Spleen (tissue), 11 donors: ENCODE results near the gene ALKBH5. TPM values are rescaled to one million over a fixed set of nuclear protein-coding genes. Genes with fewer than 3 reads are reported as not detected.

Experiments used
- DNase-seq: peaks from one replicate; pipeline ENCODE4 v3.0.0-alpha.2; 2020
- H3K27ac ChIP-seq, 8 donors: fragments of 200-600 bp; sonication (generic) in 7 of 8; 1 replicate in 4 of 8; 2 replicates in 4 of 8; pipeline versions ENCODE4 v1.5.0 to v1.8.0; 2016 to 2021; ENCODE audit warnings: inconsistent platforms in 4 of 8, mild to moderate bottlenecking in 4 of 8, moderate library complexity in 1 of 8
- H3K27me3 ChIP-seq, 7 donors: fragments of 200-600 bp; sonication (generic) in 6 of 7; replicated peaks in 1 of 7; 1 replicate in 4 of 7; 2 replicates in 3 of 7; pipeline versions ENCODE4 v1.5.0 to v1.8.0; 2016 to 2021; ENCODE audit warnings: inconsistent platforms in 3 of 7, mild to moderate bottlenecking in 1 of 7
- H3K36me3 ChIP-seq, 6 donors: fragments of 200-600 bp; sonication (generic) in 5 of 6; 1 replicate in 4 of 6; 2 replicates in 2 of 6; pipeline versions ENCODE4 v1.5.0 to v1.8.0; 2016 to 2021; ENCODE audit warnings: inconsistent platforms in 2 of 6
- H3K4me1 ChIP-seq, 6 donors: fragments of 200-600 bp; sonication (generic) in 5 of 6; 1 replicate in 3 of 6; 2 replicates in 3 of 6; pipeline versions ENCODE4 v1.5.0 to v1.8.0; 2016 to 2021; ENCODE audit warnings: inconsistent platforms in 3 of 6
- H3K4me3 ChIP-seq, 8 donors: fragments of 200-600 bp; sonication (generic) in 7 of 8; 1 replicate in 4 of 8; 2 replicates in 4 of 8; pipeline versions ENCODE4 v1.5.0 to v1.8.0; 2016 to 2021; ENCODE audit warnings: inconsistent platforms in 4 of 8, mild to moderate bottlenecking in 4 of 8, moderate library complexity in 2 of 8
- H3K9me3 ChIP-seq, 8 donors: fragments of 200-600 bp; sonication (generic) in 7 of 8; 1 replicate in 4 of 8; 2 replicates in 4 of 8; pipeline versions ENCODE4 v1.5.0 to v1.8.0; 2016 to 2021; ENCODE audit warnings: inconsistent platforms in 4 of 8
- CTCF ChIP-seq, 11 experiments: fragments of 200-600 bp in 7 of 11; fragments of 450-650 bp in 4 of 11; sonication (generic) in 4 of 11; IDR thresholded peaks in 8 of 11; conservative IDR thresholded peaks in 3 of 11; 1 replicate in 7 of 11; 2 replicates in 4 of 11; pipeline versions ENCODE4 v1.4.0 to v1.8.0; 2016 to 2021; ENCODE audit warnings: antibody characterized with exemption in 11 of 11, inconsistent platforms in 4 of 11, mild to moderate bottlenecking in 1 of 11
- POLR2A ChIP-seq, 3 donors: fragments of 450-650 bp; IDR thresholded peaks; one replicate each; pipeline ENCODE4 v1.5.1; 2017; ENCODE audit warnings: antibody characterized with exemption in 3 of 3, mild to moderate bottlenecking in 1 of 3
- POLR2AphosphoS5 ChIP-seq, 3 donors: sonication (generic); formaldehyde crosslinking; IDR thresholded peaks; one replicate each; pipeline ENCODE4 v1.5.1; 2017; ENCODE audit warnings: antibody characterized with exemption in 3 of 3
- WGBS, 5 donors: extraction: QIAGEN DNeasy Blood & Tissue Kit in 3 of 5; methylation state at CpG; one replicate each; pipeline versions ENCODE4 v1.1.5 to v1.1.7; 2013 to 2018; 5-methylcytosine and 5-hydroxymethylcytosine counted together
- intact Hi-C: fragments of 100-400 bp; cut with DNase I; formaldehyde crosslinking; loops from one replicate; pipeline ENCODE4 v1.15.0; 2023; ENCODE audit warnings: low total_unique reads
- polyA plus RNA-seq, 3 donors: library from polyadenylated mRNA; stranded (reverse); fragments of 200-250 nt; gene quantifications; one replicate each; pipeline ENCODE4 v1.2.1, GENCODE V29; 2013
- total RNA-seq, 7 donors: library from RNA; depleted of rRNA in 3 of 7; stranded (reverse); fragments of >200 nt in 3 of 7; fragmentation: NEBNext Ultra II Directional in 4 of 7; extraction: Animal tissue kit (Norgen Biotek cat#: 25700) in 4 of 7; gene quantifications; one replicate each; pipeline versions ENCODE4 v1.1.0 to v1.2.1, GENCODE V29; 2016 to 2021
- donor health status: healthy with polysubstance abuse.
- donor health status: DM: no; HTN: no; CAD: no; lungs with moderate emphysema.
- donor health status: DM: no; HTN: no; CAD: no.
- donor health status: Bipolar disorder and iron deficiency.
- donor health status: healthy.
- donor health status: DM: no; HTN: no; CAD: no.
- donor health status: DM: yes; HTN: yes; CAD: no.

Gene ALKBH5
- total and polyA plus RNA-seq, 10 donors = 27.1 to 120 (median 94.3) TPM

DNA sequence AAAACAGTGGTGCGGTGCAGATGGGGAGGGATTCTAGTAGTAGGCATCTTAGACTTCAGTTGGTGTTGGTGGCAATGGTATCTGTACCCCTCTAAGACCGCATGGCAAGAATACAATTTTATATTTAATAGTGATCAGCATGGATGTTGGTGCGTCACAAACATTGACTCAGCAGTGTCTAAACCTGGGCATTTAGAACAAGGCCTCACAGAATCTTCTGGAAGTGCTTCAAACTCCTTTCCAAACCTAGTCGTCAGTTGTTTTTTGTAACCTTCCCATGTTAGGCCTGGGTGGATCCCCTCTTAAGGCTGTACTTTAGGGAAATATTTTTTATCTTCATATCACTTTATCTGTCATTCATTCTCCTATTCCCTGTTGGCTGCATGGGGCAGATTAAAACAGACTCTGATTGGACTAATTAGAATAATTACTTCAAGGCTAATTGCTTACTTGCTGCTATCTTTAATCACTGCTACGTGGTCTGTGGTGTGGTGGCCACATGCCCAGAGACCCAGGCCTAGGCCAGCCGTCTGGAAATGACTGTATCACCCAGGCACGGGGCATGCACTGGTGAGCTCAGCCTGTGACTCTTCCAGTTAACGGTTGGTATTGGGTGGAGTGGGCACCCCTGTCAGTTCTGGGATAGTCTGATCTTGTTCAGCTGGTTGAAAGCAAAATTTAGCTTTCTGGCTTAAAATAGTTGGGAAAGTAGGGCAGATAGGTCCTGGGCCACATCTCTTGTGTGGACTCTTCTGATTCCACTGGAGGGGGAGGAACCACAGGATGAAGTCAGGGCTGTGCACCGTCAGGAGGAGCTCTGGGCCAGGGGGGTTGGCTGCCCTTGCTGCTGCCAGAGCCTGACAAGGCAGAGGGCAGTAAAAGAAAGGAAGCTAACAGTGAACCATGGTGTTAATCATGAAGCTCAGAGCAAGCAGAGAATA is 4.5 kb downstream of the ALKBH5 start:
- TF ChIP-seq CTCF (IDR thresholded peaks at IDR 0.05 in 8 of 11, conservative IDR thresholded peaks at IDR 0.05 in 3 of 11) = no peak
- peak in 1 of 3 donors; percentile 17 for TF ChIP-seq POLR2AphosphoS5 (IDR thresholded peaks at IDR 0.05)
- Histone ChIP-seq H3K9me3 (no peaks in the 10 kb centered on the region), H3K4me3 (peak overlapping the region in 5 of 8 donors; percentile 73 to 94 (median 85)), H3K36me3 (peaks cover 0 to 67% (median 3%) of the 10 kb centered on the region in 6 donors), H3K4me1 (peaks cover 56 to 87% (median 81%) of the 10 kb centered on the region in 6 donors), H3K27me3 (no peaks in the 10 kb centered on the region), H3K27ac (peak overlapping the region in 3 of 8 donors; percentile 20 to 34 (median 27))
- DNase-seq = no peak
- intact Hi-C loops = no loop called here
- 41 to 71% (median 58%) methylated on average over 9 of the region's 9 CpGs for WGBS, 5 donors

- WGBS, 5 donors = 49 to 73% (median 60%) methylated on average over 3 of the region's 3 CpGs
- Histone ChIP-seq H3K9me3 (no peaks in the 10 kb centered on the region), H3K4me3 (no peak overlapping the region), H3K36me3 (peaks cover 0 to 94% (median 19%) of the 10 kb centered on the region in 6 donors), H3K27ac (peak overlapping the region in 4 of 8 donors; percentile 38 to 54 (median 49)), H3K4me1 (peaks cover 47 to 97% (median 79%) of the 10 kb centered on the region in 6 donors), H3K27me3 (no peaks in the 10 kb centered on the region)
- TF ChIP-seq POLR2A (IDR thresholded peaks at IDR 0.05) = no peak
- TF ChIP-seq CTCF (IDR thresholded peaks at IDR 0.05 in 8 of 11, conservative IDR thresholded peaks at IDR 0.05 in 3 of 11) = no peak
- no peak for TF ChIP-seq POLR2AphosphoS5 (IDR thresholded peaks at IDR 0.05)
- no peak for DNase-seq
- intact Hi-C loops = no loop called here
Measured at GRCh38 chr17:18190628-18191235, 7.1 kb downstream of the ALKBH5 start.

DNA sequence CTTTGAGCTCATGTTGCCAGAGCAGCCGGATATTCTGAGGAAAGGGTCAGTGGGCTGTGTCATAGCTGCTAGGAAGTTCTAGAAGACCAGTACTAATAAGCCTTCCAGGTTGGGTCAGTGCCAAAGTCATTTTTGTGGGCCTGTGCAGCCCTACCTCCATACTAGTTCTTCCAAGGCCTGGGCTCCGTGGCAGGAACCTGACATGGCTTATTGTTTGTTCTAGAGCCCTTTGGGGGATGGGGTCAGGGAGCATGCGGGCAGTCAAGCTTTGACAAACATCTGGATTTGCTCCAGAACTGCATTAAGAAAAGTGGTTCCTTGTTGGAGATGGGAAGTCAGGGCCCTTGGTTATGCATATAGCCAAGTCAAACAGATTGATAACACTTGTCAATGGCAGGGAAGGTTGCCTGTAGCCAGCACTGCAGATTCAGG is 7.6 kb downstream of the ALKBH5 start:
- intact Hi-C loops = no loop called here
- WGBS, 5 donors = 51 to 79% (median 70%) methylated on average over 3 of the region's 3 CpGs
- TF ChIP-seq POLR2A (IDR thresholded peaks at IDR 0.05) = no peak
- TF ChIP-seq CTCF (IDR thresholded peaks at IDR 0.05 in 8 of 11, conservative IDR thresholded peaks at IDR 0.05 in 3 of 11) = no peak
- TF ChIP-seq POLR2AphosphoS5 (IDR thresholded peaks at IDR 0.05) = no peak
- no peak for DNase-seq
- H3K4me1 ChIP-seq = peaks cover 42 to 97% (median 75%) of the 10 kb centered on the region in 6 donors
- H3K4me3 ChIP-seq = no peak overlapping the region
- H3K36me3 ChIP-seq = peaks cover 0 to 99% (median 24%) of the 10 kb centered on the region in 6 donors
- H3K27me3 ChIP-seq = no peaks in the 10 kb centered on the region
- H3K27ac ChIP-seq = peak overlapping the region in 4 of 8 donors; percentile 38 to 54 (median 49)
- H3K9me3 ChIP-seq = no peaks in the 10 kb centered on the region

- H3K9me3 ChIP-seq = no peaks in the 10 kb centered on the region
- H3K4me1 ChIP-seq = peaks cover 35 to 96% (median 75%) of the 10 kb centered on the region in 6 donors
- H3K36me3 ChIP-seq = peaks cover 0 to 100% (median 32%) of the 10 kb centered on the region in 6 donors
- WGBS, 5 donors = 73 to 92% (median 87%) methylated on average over 2 of the region's 2 CpGs
- no peak overlapping the region for H3K4me3 ChIP-seq
- intact Hi-C loops = no loop called here
- H3K27ac ChIP-seq = peak overlapping the region in 2 of 8 donors; percentile 48 to 50
- no peak for DNase-seq
- no peaks in the 10 kb centered on the region for H3K27me3 ChIP-seq
- no peak for TF ChIP-seq POLR2A (IDR thresholded peaks at IDR 0.05)
- TF ChIP-seq POLR2AphosphoS5 (IDR thresholded peaks at IDR 0.05) = no peak
- peak in 3 of 11 experiments; percentile 9 to 21 (median 12) for TF ChIP-seq CTCF (IDR thresholded peaks at IDR 0.05 in 8 of 11, conservative IDR thresholded peaks at IDR 0.05 in 3 of 11)
Measured at GRCh38 chr17:18191967-18192366, 8.3 kb downstream of the ALKBH5 start.
